SJSA1 (cell line): ENCODE results near the gene CREBBP. TPM values are rescaled to one million over a fixed set of nuclear protein-coding genes. Genes with fewer than 3 reads are reported as not detected.

Source experiments
- DNase-seq, 2 experiments: peaks; one replicate each; pipeline ENCODE4 v3.0.0-alpha.2; 2015 to 2020; ENCODE audit warnings: low spot score in 2 of 2, low read depth in 1 of 2
- H3K27ac ChIP-seq: fragments of 250-450 bp; sonication (Bioruptor Pico); 2 replicates; pipeline ENCODE4 v1.5.1; 2020; ENCODE audit warnings: mild to moderate bottlenecking, moderate library complexity
- H3K27me3 ChIP-seq: fragments of 250-450 bp; sonication (Bioruptor Pico); replicated peaks from 2 replicates; pipeline ENCODE4 v1.5.1; 2020; ENCODE audit warnings: mild to moderate bottlenecking, moderate library complexity
- H3K36me3 ChIP-seq: fragments of 250-450 bp; sonication (Bioruptor Pico); 2 replicates; pipeline ENCODE4 v1.5.1; 2020; ENCODE audit warnings: mild to moderate bottlenecking
- H3K4me1 ChIP-seq: fragments of 250-450 bp; sonication (Bioruptor Pico); replicated peaks from 2 replicates; pipeline ENCODE4 v1.6.1; 2021; ENCODE audit warnings: mild to moderate bottlenecking
- H3K4me3 ChIP-seq: fragments of 250-450 bp; sonication (Bioruptor Pico); 2 replicates; pipeline ENCODE4 v1.5.1; 2020; ENCODE audit warnings: mild to moderate bottlenecking
- H3K9me3 ChIP-seq: fragments of 250-450 bp; sonication (Bioruptor Pico); replicated peaks from 2 replicates; pipeline ENCODE4 v1.5.1; 2020; ENCODE audit warnings: mild to moderate bottlenecking
- total RNA-seq: library from RNA; depleted of rRNA; stranded (reverse); fragments of >200 nt; shearing (Covaris generic); gene quantifications from 2 replicates; pipeline ENCODE4 v1.2.3, GENCODE V29; 2014

Gene CREBBP
- total RNA-seq, 1 experiment from 2014 or later: 16.8 TPM

DNA sequence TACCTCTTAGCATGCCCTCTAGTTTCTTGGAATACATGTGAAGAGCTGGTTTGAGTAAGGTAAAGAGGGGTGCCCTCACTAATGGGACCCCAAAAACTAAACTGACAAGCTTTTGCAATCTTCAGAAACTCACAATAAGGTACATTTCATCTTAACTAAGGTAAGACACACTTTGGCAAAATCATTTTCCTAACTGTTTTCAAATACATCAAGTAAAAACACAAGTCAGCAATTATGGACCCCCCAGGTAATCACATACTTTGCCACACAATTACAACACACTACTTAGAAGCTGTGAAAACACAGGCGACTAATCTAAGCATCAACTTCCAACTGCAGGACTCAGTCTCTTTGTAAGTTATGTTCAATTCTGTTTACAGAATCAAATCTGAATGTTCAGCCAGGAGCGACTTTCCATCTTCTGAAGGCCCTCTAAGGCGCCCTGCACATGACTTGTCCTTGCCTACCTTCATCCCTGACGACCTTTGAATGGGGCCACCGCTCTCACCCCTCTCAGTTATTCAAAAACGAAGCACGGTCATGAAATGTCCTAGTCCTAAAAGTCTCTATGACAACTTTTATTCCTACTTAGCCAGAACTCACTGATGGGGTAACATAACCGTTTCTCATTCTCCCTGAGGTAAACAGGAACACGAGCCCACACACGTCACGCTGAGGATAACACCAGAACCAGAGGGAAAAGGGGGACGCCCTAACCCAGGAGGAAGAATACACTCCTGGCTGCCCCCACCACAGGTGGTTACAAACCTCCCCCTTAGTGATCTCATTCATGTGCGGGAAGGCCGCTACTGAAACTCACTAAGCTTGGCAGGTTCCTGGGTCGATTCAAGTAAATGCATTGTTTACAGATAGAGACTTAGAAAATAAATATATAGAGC is 5.5 kb downstream of the CREBBP start:
- Histone ChIP-seq H3K27me3 (no peaks in the 10 kb centered on the region), H3K27ac (no peak overlapping the region), H3K4me1 (peaks cover 47% of the 10 kb centered on the region), H3K4me3 (no peak overlapping the region), H3K9me3 (0 out of 2 replicates have a peak, but pooled peaks cover 3% of the 10 kb centered on the region), H3K36me3 (peaks cover 36% of the 10 kb centered on the region)
- no peak for DNase-seq

GRCh38 chr16:3874242-3874641 is 6.3 kb downstream of the CREBBP start:
- H3K4me1 ChIP-seq: peaks cover 47% of the 10 kb centered on the region
- H3K27me3 ChIP-seq: no peaks in the 10 kb centered on the region
- H3K4me3 ChIP-seq: no peak overlapping the region
- 0 out of 2 replicates have a peak, but pooled peaks cover under 1% of the 10 kb centered on the region for H3K9me3 ChIP-seq
- H3K27ac ChIP-seq: no peak overlapping the region
- peaks cover 30% of the 10 kb centered on the region for H3K36me3 ChIP-seq
- DNase-seq: no peak

DNA sequence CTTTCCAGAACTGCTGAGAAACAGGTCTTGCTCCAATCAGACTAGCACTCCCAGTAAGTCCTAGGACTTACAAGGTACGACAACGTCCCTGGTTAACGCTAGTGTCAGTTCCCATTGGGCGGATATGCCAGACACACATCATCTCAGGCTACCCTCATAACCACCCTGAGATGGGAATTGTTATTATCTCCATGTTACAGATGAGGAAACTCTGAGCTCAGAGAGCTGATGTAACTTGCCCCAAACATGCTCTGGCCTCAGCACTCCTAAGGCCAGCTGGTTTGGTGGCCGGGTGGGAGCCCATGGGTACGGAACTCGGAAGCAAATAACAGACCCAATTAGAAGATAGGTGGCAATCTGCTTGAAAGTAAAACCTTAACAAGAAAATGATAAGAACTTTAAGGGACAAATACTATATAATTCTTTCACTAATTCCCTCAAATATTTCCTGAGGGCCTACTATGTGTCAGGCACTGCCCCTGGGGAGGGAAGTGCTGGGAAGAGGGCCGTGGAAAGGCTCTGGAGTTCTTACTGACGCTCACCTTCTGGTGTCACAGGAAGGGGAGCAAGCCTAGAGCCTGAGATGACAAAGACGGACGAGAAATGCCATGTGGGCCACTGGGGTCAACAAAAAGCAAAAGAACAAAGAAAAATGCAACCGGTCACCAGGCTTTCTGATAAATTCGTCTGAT is 6.9 kb downstream of the CREBBP start:
- Histone ChIP-seq H3K27ac (no peak overlapping the region), H3K4me3 (no peak overlapping the region), H3K9me3 (no peaks in the 10 kb centered on the region), H3K27me3 (no peaks in the 10 kb centered on the region), H3K4me1 (peaks cover 47% of the 10 kb centered on the region), H3K36me3 (peaks cover 24% of the 10 kb centered on the region)
- no peak for DNase-seq

DNA sequence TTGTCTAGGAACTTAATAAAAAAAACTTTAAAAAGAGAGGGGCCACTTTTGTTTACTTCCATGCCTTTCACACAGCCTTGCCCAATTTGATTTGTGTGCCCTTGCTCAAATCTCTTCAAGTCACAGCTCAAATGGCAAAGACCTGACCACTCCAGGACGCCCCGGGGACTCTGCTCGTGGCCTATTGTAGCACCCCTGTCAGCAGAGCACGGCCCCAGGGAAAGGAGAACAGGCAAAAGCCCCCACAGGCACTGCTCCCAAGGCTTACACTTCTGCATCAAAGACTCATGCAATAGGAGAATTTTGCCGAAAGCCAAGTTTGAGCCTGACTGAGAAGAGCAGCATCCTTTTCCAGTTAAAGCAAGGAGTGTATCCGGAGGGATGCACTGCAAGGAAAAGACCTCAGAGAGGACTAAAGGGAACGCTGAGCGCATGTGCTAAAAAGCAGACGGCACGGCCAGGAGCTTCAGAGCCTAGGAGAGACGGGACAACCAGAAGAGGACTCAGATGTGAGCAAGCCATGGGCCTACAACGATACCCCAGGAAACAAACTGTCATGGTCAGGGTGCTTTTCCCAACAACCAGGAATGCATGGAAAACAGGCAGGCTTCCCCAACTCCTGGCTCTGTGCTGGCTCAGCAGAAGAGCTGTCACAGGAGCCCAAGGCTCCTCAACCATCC is 8.2 kb downstream of the CREBBP start:
- Histone ChIP-seq H3K4me1 (peaks cover 37% of the 10 kb centered on the region), H3K27ac (no peak overlapping the region), H3K27me3 (no peaks in the 10 kb centered on the region), H3K4me3 (no peak overlapping the region), H3K36me3 (peaks cover 11% of the 10 kb centered on the region; the same call in 1 of the 2 replicates), H3K9me3 (no peaks in the 10 kb centered on the region)
- no peak for DNase-seq

- Histone ChIP-seq H3K36me3 (no peaks in the 10 kb centered on the region), H3K27ac (no peak overlapping the region), H3K9me3 (no peaks in the 10 kb centered on the region), H3K27me3 (no peaks in the 10 kb centered on the region), H3K4me3 (no peak overlapping the region), H3K4me1 (peaks cover 32% of the 10 kb centered on the region)
- no peak for DNase-seq
These were observed 11.5 kb downstream of the CREBBP start for GRCh38 chr16:3868967-3869366.

DNA sequence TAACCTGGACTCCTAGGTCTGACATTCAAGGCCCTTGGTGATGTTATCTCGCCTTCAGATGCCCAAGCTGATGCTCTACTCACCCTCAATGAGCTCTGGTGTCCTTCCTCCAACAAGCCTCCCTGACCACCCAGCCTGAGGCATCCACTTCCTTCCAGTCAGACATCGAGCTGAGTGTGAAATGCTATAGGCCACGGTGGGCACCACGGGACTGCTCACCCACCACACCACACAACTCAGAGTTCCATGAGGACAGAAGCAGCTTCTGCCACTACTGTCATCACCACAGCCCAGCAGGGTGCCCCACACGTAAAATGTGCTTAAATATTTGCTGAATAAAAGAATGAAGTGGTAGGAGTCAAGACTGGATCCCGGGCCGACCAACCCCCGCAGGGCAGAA is 12.0 kb downstream of the CREBBP start:
- H3K9me3 ChIP-seq: no peaks in the 10 kb centered on the region
- no peaks in the 10 kb centered on the region for H3K27me3 ChIP-seq
- H3K36me3 ChIP-seq: no peaks in the 10 kb centered on the region
- H3K4me1 ChIP-seq: peaks cover 32% of the 10 kb centered on the region
- no peak overlapping the region for H3K4me3 ChIP-seq
- no peak overlapping the region for H3K27ac ChIP-seq
- DNase-seq: no peak

DNA sequence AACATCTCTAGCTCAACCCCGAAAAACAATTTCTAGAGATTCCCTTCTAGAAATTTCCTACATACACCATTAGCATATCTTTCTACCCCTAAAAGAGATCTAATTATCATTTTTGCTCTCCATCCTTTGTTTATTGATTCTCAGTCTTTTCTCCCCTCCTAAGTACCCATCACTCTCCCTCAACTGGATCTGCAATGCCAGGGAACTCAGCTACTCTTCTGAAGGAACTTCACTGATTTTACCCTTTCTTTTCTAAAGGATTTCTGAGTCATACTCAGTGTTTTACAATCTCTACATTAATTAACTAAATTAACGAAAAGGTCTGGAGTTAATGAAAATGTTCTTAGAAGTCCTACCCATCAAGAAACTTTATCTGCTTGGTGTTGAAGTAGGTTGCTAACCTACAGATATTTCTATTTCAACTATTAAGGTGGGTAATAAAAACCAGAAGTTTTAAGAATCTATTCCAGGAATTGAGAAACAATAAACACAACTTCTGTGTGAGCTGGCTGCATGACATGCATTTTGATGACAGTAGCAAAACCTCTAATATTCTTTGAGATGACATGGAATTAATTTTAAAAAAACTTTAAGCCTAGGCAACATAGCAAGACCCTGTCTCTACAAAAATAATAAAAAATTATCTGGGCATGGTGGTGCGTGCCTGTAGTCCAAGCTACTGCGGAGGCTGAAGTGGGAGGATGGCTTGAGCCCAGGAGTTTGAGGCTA is 13.6 kb downstream of the CREBBP start:
- no peak overlapping the region for H3K27ac ChIP-seq
- H3K4me1 ChIP-seq: peaks cover 33% of the 10 kb centered on the region
- no peak overlapping the region for H3K4me3 ChIP-seq
- H3K36me3 ChIP-seq: no peaks in the 10 kb centered on the region
- DNase-seq: no peak
- no peaks in the 10 kb centered on the region for H3K9me3 ChIP-seq
- no peaks in the 10 kb centered on the region for H3K27me3 ChIP-seq

GRCh38 chr16:3865241-3865640 is 15.3 kb downstream of the CREBBP start:
- no peak for DNase-seq
- no peaks in the 10 kb centered on the region for H3K27me3 ChIP-seq
- no peak overlapping the region for H3K27ac ChIP-seq
- H3K9me3 ChIP-seq: no peaks in the 10 kb centered on the region
- H3K36me3 ChIP-seq: no peaks in the 10 kb centered on the region
- H3K4me1 ChIP-seq: peaks cover 19% of the 10 kb centered on the region
- H3K4me3 ChIP-seq: no peak overlapping the region

- Histone ChIP-seq H3K9me3 (no peaks in the 10 kb centered on the region), H3K4me3 (no peak overlapping the region), H3K27ac (no peak overlapping the region), H3K4me1 (peaks cover 19% of the 10 kb centered on the region), H3K27me3 (no peaks in the 10 kb centered on the region), H3K36me3 (peaks cover 2% of the 10 kb centered on the region; the same call in 1 of the 2 replicates)
- DNase-seq: no peak
These were observed 16.0 kb downstream of the CREBBP start for GRCh38 chr16:3864562-3864961.

GRCh38 chr16:3863587-3863986 is 16.9 kb downstream of the CREBBP start:
- Histone ChIP-seq H3K27me3 (no peaks in the 10 kb centered on the region), H3K4me1 (peaks cover 19% of the 10 kb centered on the region), H3K27ac (no peak overlapping the region), H3K9me3 (no peaks in the 10 kb centered on the region), H3K4me3 (no peak overlapping the region), H3K36me3 (peaks cover 2% of the 10 kb centered on the region; the same call in 1 of the 2 replicates)
- no peak for DNase-seq

- H3K36me3 ChIP-seq: peaks cover 4% of the 10 kb centered on the region; the same call in 1 of the 2 replicates
- peak in 1 of 2 experiments; percentile 35 for DNase-seq
- H3K4me3 ChIP-seq: no peak overlapping the region
- no peaks in the 10 kb centered on the region for H3K27me3 ChIP-seq
- H3K27ac ChIP-seq: no peak overlapping the region
- peaks cover 14% of the 10 kb centered on the region for H3K4me1 ChIP-seq
- H3K9me3 ChIP-seq: no peaks in the 10 kb centered on the region
These were observed 18.6 kb downstream of the CREBBP start for GRCh38 chr16:3861808-3862451.

- H3K4me3 ChIP-seq: no peak overlapping the region
- DNase-seq: no peak
These were observed 20.6 kb downstream of the CREBBP start for GRCh38 chr16:3859889-3860288.

GRCh38 chr16:3858801-3859200 is 21.7 kb downstream of the CREBBP start:
- no peak overlapping the region for H3K27ac ChIP-seq
- no peak overlapping the region for H3K4me3 ChIP-seq
- peaks cover 13% of the 10 kb centered on the region for H3K4me1 ChIP-seq
- peaks cover 10% of the 10 kb centered on the region; the same call in 1 of the 2 replicates for H3K36me3 ChIP-seq
- H3K27me3 ChIP-seq: no peaks in the 10 kb centered on the region
- H3K9me3 ChIP-seq: no peaks in the 10 kb centered on the region
- no peak for DNase-seq

More at GRCh38 chr16:3859889-3860288, 20.6 kb downstream of the CREBBP start:
- H3K27me3 ChIP-seq: no peaks in the 10 kb centered on the region
- no peaks in the 10 kb centered on the region for H3K9me3 ChIP-seq
- peaks cover 11% of the 10 kb centered on the region for H3K4me1 ChIP-seq
- H3K27ac ChIP-seq: no peak overlapping the region
- H3K36me3 ChIP-seq: peaks cover 8% of the 10 kb centered on the region; the same call in 1 of the 2 replicates
